Prostate gland (tissue), 2 donors: Measurements from ENCODE around the gene SAV1. TPM values are rescaled to one million over a fixed set of nuclear protein-coding genes. Genes with fewer than 3 reads are reported as not detected.
A peak's percentile ranks its signal among the peaks of the same experiment; 100 is the strongest.

Experiments
- DNase-seq: peaks from one replicate; pipeline ENCODE4 v3.0.0-alpha.2; 2019; ENCODE audit warnings: low spot score
- H3K27ac ChIP-seq, 2 donors: fragments of 200-600 bp; sonication (generic); 2 replicates each; pipeline ENCODE4 v1.5.1; 2017 to 2019
- H3K27me3 ChIP-seq: fragments of 200-600 bp; sonication (generic); replicated peaks from 2 replicates; pipeline ENCODE4 v1.5.1; 2019; ENCODE audit not compliant: insufficient read depth
- H3K36me3 ChIP-seq, 2 donors: fragments of 200-600 bp; sonication (generic); 1 replicate in 1 of 2; 2 replicates in 1 of 2; pipeline versions ENCODE4 v1.5.1 to v1.8.1; 2017 to 2019
- H3K4me1 ChIP-seq: fragments of 200-600 bp; sonication (generic); replicated peaks from 2 replicates; pipeline ENCODE4 v1.5.1; 2019
- H3K4me3 ChIP-seq, 2 donors: fragments of 200-600 bp; sonication (generic); 2 replicates each; pipeline ENCODE4 v1.5.1; 2017 to 2019
- H3K9me3 ChIP-seq: fragments of 200-600 bp; sonication (generic); 2 replicates; pipeline ENCODE4 v1.5.1; 2017
- CTCF ChIP-seq, 4 experiments: fragments of 200-600 bp in 2 of 4; fragments of 450-650 bp in 2 of 4; sonication (generic) in 2 of 4; IDR thresholded peaks; 1 replicate in 3 of 4; 2 replicates in 1 of 4; pipeline ENCODE4 v1.5.1; 2016 to 2019; ENCODE audit warnings: antibody characterized with exemption in 4 of 4, mild to moderate bottlenecking in 2 of 4, moderate library complexity in 2 of 4
- POLR2A ChIP-seq: fragments of 450-650 bp; IDR thresholded peaks from one replicate; pipeline ENCODE4 v1.6.1; 2016; ENCODE audit warnings: antibody characterized with exemption, mild to moderate bottlenecking
- POLR2AphosphoS5 ChIP-seq: sonication (generic); formaldehyde crosslinking; IDR thresholded peaks from one replicate; pipeline ENCODE4 v1.6.1; 2017; ENCODE audit warnings: antibody characterized with exemption
- WGBS: methylation state at CpG from one replicate; pipeline ENCODE4 v1.1.5; 2018; 5-methylcytosine and 5-hydroxymethylcytosine counted together
- intact Hi-C: fragments of 100-400 bp; cut with DNase I; formaldehyde crosslinking; loops from one replicate; pipeline ENCODE4 v1.14.2; 2022
- total RNA-seq, 2 donors: library from RNA; depleted of rRNA; stranded (reverse); fragments of >200 nt; gene quantifications; one replicate each; pipeline ENCODE4 v1.1.0, GENCODE V29; 2016

Gene SAV1
- total RNA-seq = 100 to 1,000 TPM in 1 of 2 donors, 10 to 100 TPM in 1; 29.4 to 105 TPM

GRCh38 chr14:50667996-50668825 lies at the start of gene SAV1:
SAV1 (minus strand) TSS chr14:50668306; CDS start chr14:50667967, 339 bp downstream.
- Histone ChIP-seq H3K36me3 (no peaks in the 10 kb centered on the region), H3K27ac (peak within 1 kb of the TSS; percentile 97 to 98), H3K4me1 (no peaks in the 10 kb centered on the region), H3K4me3 (peak within 1 kb of the TSS; percentile 68 to 93), H3K27me3 (no peaks in the 10 kb centered on the region), H3K9me3 (no peaks in the 10 kb centered on the region)
- TF ChIP-seq POLR2AphosphoS5 (peak; percentile 71), CTCF (IDR thresholded peaks at IDR 0.05) (peak in 1 of 4 experiments; percentile 18), POLR2A (peak; percentile 88)
- WGBS = under 1% methylated on average over 16 of the region's 92 CpGs
- peak; percentile 82 for DNase-seq
- intact Hi-C loops = loop anchor here (5.0 kb wide), 1 partner anchor 104 kb away; no protein-coding TSS in a partner anchor

- H3K27ac ChIP-seq = no peak overlapping the region
- intact Hi-C loops = no loop called here
- H3K4me3 ChIP-seq = no peak overlapping the region
- no peaks in the 10 kb centered on the region for H3K36me3 ChIP-seq
- no peaks in the 10 kb centered on the region for H3K9me3 ChIP-seq
- H3K4me1 ChIP-seq = no peaks in the 10 kb centered on the region
- no peak for TF ChIP-seq CTCF (IDR thresholded peaks at IDR 0.05)
- no peak for TF ChIP-seq POLR2A
- no peak for TF ChIP-seq POLR2AphosphoS5
- H3K27me3 ChIP-seq = no peaks in the 10 kb centered on the region
- WGBS = 61% methylated on average over 7 of the region's 7 CpGs
- DNase-seq = no peak
These were observed 49.7 kb upstream of the SAV1 start for GRCh38 chr14:50717811-50718210.

GRCh38 chr14:50714450-50715073 lies 46.5 kb upstream of the SAV1 start:
- no peak for DNase-seq
- Histone ChIP-seq H3K36me3 (no peaks in the 10 kb centered on the region), H3K27me3 (no peaks in the 10 kb centered on the region), H3K4me3 (no peak overlapping the region), H3K27ac (no peak overlapping the region), H3K9me3 (no peaks in the 10 kb centered on the region), H3K4me1 (no peaks in the 10 kb centered on the region)
- TF ChIP-seq CTCF (IDR thresholded peaks at IDR 0.05) = peak in 2 of 4 experiments; percentile 11 to 27
- TF ChIP-seq POLR2A = no peak
- TF ChIP-seq POLR2AphosphoS5 = no peak
- intact Hi-C loops = no loop called here
- 77% methylated on average over 2 of the region's 2 CpGs for WGBS

- Histone ChIP-seq H3K27me3 (no peaks in the 10 kb centered on the region), H3K9me3 (no peaks in the 10 kb centered on the region), H3K4me3 (no peak overlapping the region), H3K27ac (no peak overlapping the region), H3K36me3 (no peaks in the 10 kb centered on the region), H3K4me1 (no peaks in the 10 kb centered on the region)
- intact Hi-C loops = no loop called here
- TF ChIP-seq CTCF (IDR thresholded peaks at IDR 0.05) = no peak
- no peak for TF ChIP-seq POLR2AphosphoS5
- TF ChIP-seq POLR2A = no peak
- WGBS = 86% methylated on average over 3 of the region's 3 CpGs
- no peak for DNase-seq
These were observed 42.9 kb upstream of the SAV1 start for GRCh38 chr14:50711043-50711442.
